Stimulated activated CD4-positive, alpha-beta T cell treated with anti-CD3 and anti-CD28 coated beads, Interleukin-2, amount 100 ng/mL, for 48 hours (primary cell): ENCODE results near the gene BOD1L1.
"Not testable (repeated sequence)": the region's sequence is repeated elsewhere in the genome, so short reads cannot be mapped to it uniquely, and the experiment has no call there.

Experiments used
- DNase-seq, 2 donors: peaks; one replicate each; pipeline ENCODE4 v3.0.0-alpha.2; 2020

BOD1L1 gene

GRCh38 chr4:13618212-13618806 is 9.2 kb downstream of the BOD1L1 start:
- DNase-seq, result no peak

- no peak for DNase-seq
These were observed 9.7 kb downstream of the BOD1L1 start for GRCh38 chr4:13617801-13618200.

GRCh38 chr4:13616597-13616996 is 10.9 kb downstream of the BOD1L1 start:
- no peak for DNase-seq

GRCh38 chr4:13615161-13615560 is 12.4 kb downstream of the BOD1L1 start:
- no peak for DNase-seq

GRCh38 chr4:13612569-13612968 is 15.0 kb downstream of the BOD1L1 start:
- no peak for DNase-seq

- DNase-seq, result no peak
These were observed 16.2 kb downstream of the BOD1L1 start for GRCh38 chr4:13611283-13611842.

GRCh38 chr4:13605330-13605729 is 22.2 kb downstream of the BOD1L1 start:
- no peak for DNase-seq

- DNase-seq, result no peak
These were observed 25.7 kb downstream of the BOD1L1 start for GRCh38 chr4:13601848-13602247.

GRCh38 chr4:13601048-13601447 is 26.5 kb downstream of the BOD1L1 start:
- no peak for DNase-seq

GRCh38 chr4:13599159-13599558 is 28.4 kb downstream of the BOD1L1 start:
- no peak for DNase-seq

GRCh38 chr4:13597604-13598003 is 29.9 kb downstream of the BOD1L1 start:
- no peak for DNase-seq

- DNase-seq, result no peak
These were observed 30.4 kb downstream of the BOD1L1 start for GRCh38 chr4:13597141-13597540.

- no peak for DNase-seq
These were observed 35.3 kb downstream of the BOD1L1 start for GRCh38 chr4:13592220-13592619.

GRCh38 chr4:13590766-13591165 is 36.8 kb downstream of the BOD1L1 start:
- DNase-seq, result no peak

GRCh38 chr4:13588954-13589353 is 38.6 kb downstream of the BOD1L1 start:
- no peak for DNase-seq

GRCh38 chr4:13584481-13584880 is 43.0 kb downstream of the BOD1L1 start:
- no peak for DNase-seq

- no peak for DNase-seq
These were observed 47.5 kb downstream of the BOD1L1 start for GRCh38 chr4:13580036-13580435.

- DNase-seq, result no peak
These were observed 49.9 kb downstream of the BOD1L1 start for GRCh38 chr4:13577660-13578059.

- DNase-seq, result no peak
These were observed 56.6 kb downstream of the BOD1L1 start for GRCh38 chr4:13570916-13571315.

GRCh38 chr4:13567125-13567524 is 60.4 kb downstream of the BOD1L1 start:
- no peak for DNase-seq

- DNase-seq, result no peak
These were observed 64.6 kb downstream of the BOD1L1 start for GRCh38 chr4:13562876-13563275.

- DNase-seq, result no peak
These were observed 65.9 kb downstream of the BOD1L1 start for GRCh38 chr4:13561673-13562072.

- not testable (repeated sequence) for DNase-seq
These were observed 67.4 kb downstream of the BOD1L1 start for GRCh38 chr4:13560111-13560510.

- no peak for DNase-seq
These were observed 68.1 kb downstream of the BOD1L1 start for GRCh38 chr4:13559413-13559812.

- no peak for DNase-seq
These were observed 68.6 kb downstream of the BOD1L1 start for GRCh38 chr4:13558881-13559280.
